ENCODE results near the gene DIAPH2. TPM values are rescaled to one million over a fixed set of nuclear protein-coding genes. Genes with fewer than 3 reads are reported as not detected.
A peak's percentile ranks its signal among the peaks of the same experiment; 100 is the strongest.

DIAPH2 gene
- total and polyA plus RNA-seq, 2 donors (not counting 1 experiment from before 2014, with no cell fraction given) = 16.8 to 18.5 TPM

GRCh38 chrX:96743367-96744073 lies 58.9 kb downstream of the DIAPH2 start:
- TF ChIP-seq CTCF (conservative IDR thresholded peaks at IDR 0.05 in 1 of 2, IDR thresholded peaks at IDR 0.05 in 1 of 2; ENCODE audit: low read depth in 1 of 2, low read length in 2 of 2) (no peak), EZH2 (IDR thresholded peaks at IDR 0.05; ENCODE audit: low read length, missing control alignments) (no peak)
- H3K27ac ChIP-seq (ENCODE audit: insufficient read depth, low read length) = no peak overlapping the region
- H3K4me2 ChIP-seq (ENCODE audit: extremely low read depth, insufficient read depth, low read length) = no peak overlapping the region
- no peaks in the 10 kb centered on the region for H3K4me1 ChIP-seq (ENCODE audit: control insufficient read depth, extremely low read depth, insufficient read depth, low read length)
- no peak overlapping the region for H3K9ac ChIP-seq (ENCODE audit: insufficient read depth, low read length)
- DNase-seq (ENCODE audit: low read depth in 2 of 2) = no peak
- no peaks in the 10 kb centered on the region for H3K79me2 ChIP-seq (ENCODE audit: control insufficient read depth, insufficient read depth, low read length)
- no peaks in the 10 kb centered on the region for H3K27me3 ChIP-seq (ENCODE audit: control insufficient read depth, insufficient read depth, low read length)
- H4K20me1 ChIP-seq (ENCODE audit: control insufficient read depth, extremely low read depth, insufficient read depth, low read length) = no peaks in the 10 kb centered on the region
- no peak overlapping the region for H2AFZ ChIP-seq (ENCODE audit: low read length)
- H3K36me3 ChIP-seq (ENCODE audit: control insufficient read depth, insufficient read depth, low read length) = no peaks in the 10 kb centered on the region
- H3K4me3 ChIP-seq (replicated peaks in 1 of 4; ENCODE audit: control extremely low read depth in 1 of 4, insufficient read depth in 1 of 4, low read depth in 3 of 4, low read length in 4 of 4) = no peak overlapping the region
- H3K9me3 ChIP-seq (ENCODE audit: control insufficient read depth, insufficient read depth, low read depth, low read length) = no peaks in the 10 kb centered on the region

GRCh38 chrX:96752781-96753180 lies 68.1 kb downstream of the DIAPH2 start:
- Histone ChIP-seq H3K9me3 (ENCODE audit: control insufficient read depth, insufficient read depth, low read depth, low read length) (no peaks in the 10 kb centered on the region), H3K27me3 (ENCODE audit: control insufficient read depth, insufficient read depth, low read length) (no peaks in the 10 kb centered on the region), H3K9ac (ENCODE audit: insufficient read depth, low read length) (no peak overlapping the region), H3K36me3 (ENCODE audit: control insufficient read depth, insufficient read depth, low read length) (no peaks in the 10 kb centered on the region), H3K4me1 (ENCODE audit: control insufficient read depth, extremely low read depth, insufficient read depth, low read length) (no peaks in the 10 kb centered on the region), H4K20me1 (ENCODE audit: control insufficient read depth, extremely low read depth, insufficient read depth, low read length) (no peaks in the 10 kb centered on the region), H3K4me2 (ENCODE audit: extremely low read depth, insufficient read depth, low read length) (no peak overlapping the region), H3K27ac (ENCODE audit: insufficient read depth, low read length) (no peak overlapping the region), H3K79me2 (ENCODE audit: control insufficient read depth, insufficient read depth, low read length) (no peaks in the 10 kb centered on the region), H2AFZ (ENCODE audit: low read length) (no peak overlapping the region), H3K4me3 (replicated peaks in 1 of 4; ENCODE audit: control extremely low read depth in 1 of 4, insufficient read depth in 1 of 4, low read depth in 3 of 4, low read length in 4 of 4) (no peak overlapping the region)
- TF ChIP-seq CTCF (conservative IDR thresholded peaks at IDR 0.05 in 1 of 2, IDR thresholded peaks at IDR 0.05 in 1 of 2; ENCODE audit: low read depth in 1 of 2, low read length in 2 of 2) (no peak), EZH2 (IDR thresholded peaks at IDR 0.05; ENCODE audit: low read length, missing control alignments) (no peak)
- peak in 1 of 2 donors; percentile 15 for DNase-seq (ENCODE audit: low read depth in 2 of 2)

- H3K36me3 ChIP-seq (ENCODE audit: control insufficient read depth, insufficient read depth, low read length) = no peaks in the 10 kb centered on the region
- H4K20me1 ChIP-seq (ENCODE audit: control insufficient read depth, extremely low read depth, insufficient read depth, low read length) = no peaks in the 10 kb centered on the region
- H3K79me2 ChIP-seq (ENCODE audit: control insufficient read depth, insufficient read depth, low read length) = no peaks in the 10 kb centered on the region
- H3K4me3 ChIP-seq (replicated peaks in 1 of 4; ENCODE audit: control extremely low read depth in 1 of 4, insufficient read depth in 1 of 4, low read depth in 3 of 4, low read length in 4 of 4) = no peak overlapping the region
- no peak for DNase-seq (ENCODE audit: low read depth in 2 of 2)
- no peak overlapping the region for H2AFZ ChIP-seq (ENCODE audit: low read length)
- H3K27me3 ChIP-seq (ENCODE audit: control insufficient read depth, insufficient read depth, low read length) = no peaks in the 10 kb centered on the region
- no peak overlapping the region for H3K27ac ChIP-seq (ENCODE audit: insufficient read depth, low read length)
- H3K9me3 ChIP-seq (ENCODE audit: control insufficient read depth, insufficient read depth, low read depth, low read length) = no peaks in the 10 kb centered on the region
- H3K4me2 ChIP-seq (ENCODE audit: extremely low read depth, insufficient read depth, low read length) = no peak overlapping the region
- no peak overlapping the region for H3K9ac ChIP-seq (ENCODE audit: insufficient read depth, low read length)
- H3K4me1 ChIP-seq (ENCODE audit: control insufficient read depth, extremely low read depth, insufficient read depth, low read length) = no peaks in the 10 kb centered on the region
- TF ChIP-seq EZH2 (IDR thresholded peaks at IDR 0.05; ENCODE audit: low read length, missing control alignments) = no peak
- no peak for TF ChIP-seq CTCF (conservative IDR thresholded peaks at IDR 0.05 in 1 of 2, IDR thresholded peaks at IDR 0.05 in 1 of 2; ENCODE audit: low read depth in 1 of 2, low read length in 2 of 2)
Observed at GRCh38 chrX:96753230-96753629, 68.6 kb downstream of the DIAPH2 start.

Measured in fibroblast of lung (primary cell).